Immature natural killer cell (primary cell): ENCODE measurements around the gene PSMD2. TPM values are rescaled to one million over a fixed set of nuclear protein-coding genes. Genes with fewer than 3 reads are reported as not detected.

Experiments
- DNase-seq, 3 donors: peaks; one replicate each; pipeline ENCODE4 v3.0.0; 2022; ENCODE audit warnings: mixed read lengths in 1 of 3
- H3K27ac Mint-ChIP-seq, 6 donors: one replicate each; pipeline ENCODE4 v1.8.0; 2020; ENCODE audit warnings: mixed read lengths in 6 of 6, mild to moderate bottlenecking in 5 of 6, inconsistent platforms in 4 of 6, moderate library complexity in 3 of 6
- H3K27me3 Mint-ChIP-seq, 3 donors: one replicate each; pipeline ENCODE4 v1.8.0; 2020 to 2021; ENCODE audit warnings: low read depth in 3 of 3, mild to moderate bottlenecking in 3 of 3, mixed read lengths in 3 of 3, moderate library complexity in 3 of 3, inconsistent platforms in 1 of 3
- H3K36me3 Mint-ChIP-seq, 3 donors: one replicate each; pipeline ENCODE4 v1.8.0; 2020; ENCODE audit warnings: mixed read lengths in 3 of 3, inconsistent platforms in 2 of 3, mild to moderate bottlenecking in 2 of 3
- H3K4me1 Mint-ChIP-seq, 2 donors: one replicate each; pipeline ENCODE4 v1.8.0; 2020; ENCODE audit warnings: inconsistent platforms in 2 of 2, mild to moderate bottlenecking in 2 of 2, mixed read lengths in 2 of 2, moderate library complexity in 1 of 2
- H3K4me3 Mint-ChIP-seq, 5 donors: one replicate each; pipeline ENCODE4 v1.8.0; 2020; ENCODE audit warnings: mild to moderate bottlenecking in 5 of 5, mixed read lengths in 5 of 5, inconsistent platforms in 3 of 5, moderate library complexity in 3 of 5
- H3K9me3 Mint-ChIP-seq, 6 donors: one replicate each; pipeline ENCODE4 v1.8.0; 2020; ENCODE audit warnings: mild to moderate bottlenecking in 6 of 6, mixed read lengths in 6 of 6, inconsistent platforms in 4 of 6, moderate library complexity in 3 of 6
- polyA plus RNA-seq, 3 donors: library from polyadenylated mRNA; unstranded; fragments of 300-500 nt; fragmentation: Illumina TruSeq; gene quantifications; one replicate each; pipeline ENCODE4 v1.2.3, GENCODE V29; 2021

Gene PSMD2
- polyA plus RNA-seq, 3 donors from 2014 or later, result 169 to 295 (median 250) TPM

DNA sequence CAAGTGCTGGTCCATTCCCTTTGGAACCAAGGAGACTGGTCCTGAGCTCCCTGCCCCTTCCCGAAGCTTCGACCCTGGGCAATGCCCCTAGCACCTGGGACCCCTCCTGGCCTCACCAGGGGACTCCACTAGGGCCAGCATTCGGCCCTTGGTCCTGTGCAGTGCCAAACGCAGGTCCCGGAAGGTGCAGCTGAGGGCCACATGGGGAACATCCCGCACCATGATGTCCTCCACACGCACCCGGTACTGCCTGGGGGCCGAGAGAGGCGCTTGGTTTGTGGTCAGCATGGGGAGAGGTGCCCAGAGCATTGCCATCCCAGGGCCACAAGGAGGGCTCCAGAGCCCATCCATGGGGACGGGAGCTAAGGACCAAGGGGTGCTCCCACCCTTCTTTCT lies 54.5 kb downstream of the PSMD2 start:
- Mint-ChIP-seq H3K36me3 (peaks cover 0 to 4% (median 0%) of the 10 kb centered on the region in 3 donors), H3K27ac (peak overlapping the region in 2 of 6 donors; percentile 40 to 62), H3K9me3 (no peaks in the 10 kb centered on the region), H3K27me3 (peaks cover 0 to 3% (median 1%) of the 10 kb centered on the region in 3 donors), H3K4me1 (peaks cover 0 to 6% of the 10 kb centered on the region in 2 donors), H3K4me3 (no peak overlapping the region)
- DNase-seq, result no peak

GRCh38 chr3:184354121-184354728 lies 55.2 kb downstream of the PSMD2 start:
- H3K27ac Mint-ChIP-seq, result peak overlapping the region in 4 of 6 donors; percentile 40 to 74 (median 63)
- no peaks in the 10 kb centered on the region for H3K9me3 Mint-ChIP-seq
- H3K4me3 Mint-ChIP-seq, result peak overlapping the region in 2 of 5 donors; percentile 23 to 33
- peak; percentile 50 to 55 (median 53) for DNase-seq
- H3K4me1 Mint-ChIP-seq, result peaks cover 0 to 6% of the 10 kb centered on the region in 2 donors
- peaks cover 0 to 3% (median 1%) of the 10 kb centered on the region in 3 donors for H3K27me3 Mint-ChIP-seq
- peaks cover 0 to 4% (median 0%) of the 10 kb centered on the region in 3 donors for H3K36me3 Mint-ChIP-seq

DNA sequence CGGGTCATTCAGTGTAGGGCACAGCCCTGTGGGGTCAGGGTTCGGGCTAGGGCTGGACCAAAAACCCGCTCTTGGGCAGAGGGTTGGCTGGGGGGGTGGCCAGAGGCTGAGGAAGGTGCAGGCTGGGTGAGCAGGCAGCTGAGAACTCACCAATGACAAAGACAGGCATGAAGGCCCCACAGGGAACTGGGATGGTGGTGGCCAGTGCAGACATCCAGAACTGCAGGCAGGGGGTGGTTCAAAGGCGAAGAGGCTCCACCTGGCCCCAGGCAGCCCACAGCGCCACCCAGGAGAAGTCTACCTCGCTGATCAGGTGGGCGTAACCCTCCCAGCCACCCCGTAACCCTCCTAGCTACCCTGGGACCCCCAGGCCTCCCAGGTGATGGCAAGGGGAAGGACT lies 55.7 kb downstream of the PSMD2 start:
- no peak for DNase-seq
- H3K4me3 Mint-ChIP-seq, result no peak overlapping the region
- peaks cover 0 to 4% (median 0%) of the 10 kb centered on the region in 3 donors for H3K36me3 Mint-ChIP-seq
- H3K4me1 Mint-ChIP-seq, result peaks cover 0 to 6% of the 10 kb centered on the region in 2 donors
- H3K9me3 Mint-ChIP-seq, result no peaks in the 10 kb centered on the region
- no peak overlapping the region for H3K27ac Mint-ChIP-seq
- H3K27me3 Mint-ChIP-seq, result peaks cover 0 to 3% (median 1%) of the 10 kb centered on the region in 3 donors

DNA sequence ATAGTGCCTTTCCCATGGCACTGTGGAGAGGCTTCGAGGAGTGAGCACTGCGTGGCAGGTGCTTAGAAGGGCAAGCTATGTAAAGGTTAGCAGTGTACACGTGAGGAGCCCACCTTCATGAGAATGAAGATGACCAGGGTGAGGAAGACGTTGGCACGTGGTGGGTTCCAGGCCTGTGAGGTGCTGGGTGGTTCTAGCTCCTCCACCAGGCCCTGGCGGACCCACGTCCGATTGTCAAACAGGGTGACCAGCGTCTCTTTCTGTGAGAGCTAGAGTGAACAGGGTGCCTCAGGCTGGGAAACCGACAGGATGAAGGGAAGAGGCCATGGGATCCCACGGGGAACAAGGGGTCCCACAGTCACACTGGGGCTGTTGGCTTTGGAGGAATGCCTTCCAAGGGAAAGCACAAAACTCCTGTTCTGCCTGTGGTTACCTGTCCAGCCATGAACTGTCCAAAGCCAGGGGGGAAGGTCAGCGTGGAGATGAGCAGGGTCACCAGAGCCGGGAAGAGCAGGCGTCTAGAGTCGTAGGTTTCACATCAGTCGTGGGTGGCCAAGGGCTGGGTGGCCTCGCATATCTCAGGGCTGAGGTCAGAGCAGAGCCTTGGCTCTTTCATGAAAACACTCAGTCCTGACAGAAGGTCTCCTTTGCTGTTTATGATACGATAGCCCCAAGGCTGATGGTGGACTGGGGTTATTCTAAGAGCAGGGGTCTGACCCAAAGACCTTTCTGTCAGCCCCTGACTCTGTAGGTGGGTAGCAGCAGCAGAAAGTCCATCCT lies 56.4 kb downstream of the PSMD2 start:
- H3K9me3 Mint-ChIP-seq, result no peaks in the 10 kb centered on the region
- H3K36me3 Mint-ChIP-seq, result peaks cover 0 to 4% (median 0%) of the 10 kb centered on the region in 3 donors
- peak overlapping the region in 2 of 6 donors; percentile 35 to 49 for H3K27ac Mint-ChIP-seq
- no peak for DNase-seq
- H3K27me3 Mint-ChIP-seq, result peaks cover 0 to 3% (median 1%) of the 10 kb centered on the region in 3 donors
- peaks cover 0 to 7% of the 10 kb centered on the region in 2 donors for H3K4me1 Mint-ChIP-seq
- no peak overlapping the region for H3K4me3 Mint-ChIP-seq

GRCh38 chr3:184357248-184358123 lies 58.4 kb downstream of the PSMD2 start:
- Mint-ChIP-seq H3K4me1 (peaks cover 0 to 14% of the 10 kb centered on the region in 2 donors), H3K36me3 (peaks cover 0 to 4% (median 0%) of the 10 kb centered on the region in 3 donors), H3K9me3 (no peaks in the 10 kb centered on the region), H3K4me3 (no peak overlapping the region), H3K27me3 (peaks cover 2 to 7% (median 4%) of the 10 kb centered on the region in 3 donors), H3K27ac (no peak overlapping the region)
- no peak for DNase-seq

- Mint-ChIP-seq H3K4me1 (peaks cover 3 to 16% of the 10 kb centered on the region in 2 donors), H3K9me3 (no peaks in the 10 kb centered on the region), H3K4me3 (no peak overlapping the region), H3K27me3 (peaks cover 6 to 11% (median 8%) of the 10 kb centered on the region in 3 donors), H3K36me3 (peaks cover 0 to 4% (median 0%) of the 10 kb centered on the region in 3 donors), H3K27ac (peak overlapping the region in 1 of 6 donors; percentile 53)
- DNase-seq, result no peak
Measured at GRCh38 chr3:184358124-184358767, 59.2 kb downstream of the PSMD2 start.

Other genes with a start within 250 kb of the PSMD2 start
- not detected for gene HTR3C, start 246.2 kb upstream of the PSMD2 start, polyA plus RNA-seq
- gene HTR3E, start 202.2 kb upstream of the PSMD2 start, polyA plus RNA-seq, result not detected
- gene EIF2B5, start 163.9 kb upstream of the PSMD2 start, polyA plus RNA-seq, result 10 to 100 TPM; 34.6 to 51.5 (median 50.2) TPM
- 10 to 100 TPM; 12.7 to 13.4 (median 13.2) TPM for gene DVL3, start 143.9 kb upstream of the PSMD2 start, polyA plus RNA-seq
- gene AP2M1, start 124.4 kb upstream of the PSMD2 start, polyA plus RNA-seq, result 100 to 1,000 TPM; 270 to 364 (median 329) TPM
- 10 to 100 TPM; 19.1 to 47.1 (median 28.9) TPM for gene ABCF3, start 113.0 kb upstream of the PSMD2 start, polyA plus RNA-seq
- gene VWA5B2, start 69.7 kb upstream of the PSMD2 start, polyA plus RNA-seq, result not detected
- gene ALG3, start 50.3 kb upstream of the PSMD2 start, polyA plus RNA-seq, result 10 to 100 TPM; 35.7 to 62.5 (median 46.8) TPM
- gene EEF1AKMT4, start 49.6 kb upstream of the PSMD2 start, polyA plus RNA-seq, result 1 to 10 TPM; 1.7 to 5.4 (median 3.3) TPM
- not detected for gene CAMK2N2, start 37.7 kb upstream of the PSMD2 start, polyA plus RNA-seq
- gene ECE2, start 23.2 kb upstream of the PSMD2 start, polyA plus RNA-seq, result not detected
- 10 to 100 TPM in 2 of 3 donors, 1 to 10 TPM in 1; 6.4 to 55.9 (median 13.4) TPM for gene EIF4G1, start 15.4 kb downstream of the PSMD2 start, polyA plus RNA-seq
- 1 to 10 TPM; 2.4 to 3.0 (median 2.8) TPM for gene FAM131A, start 38.4 kb downstream of the PSMD2 start, polyA plus RNA-seq
- gene CLCN2, start 62.4 kb downstream of the PSMD2 start, polyA plus RNA-seq, result under 1 TPM in 2 of 3 donors, not detected in 1; 0.57 to 0.76 TPM
- gene POLR2H, start 62.5 kb downstream of the PSMD2 start, polyA plus RNA-seq, result 10 to 100 TPM; 57.2 to 61.2 (median 59.5) TPM
- gene THPO, start 79.0 kb downstream of the PSMD2 start, polyA plus RNA-seq, result not detected
- gene CHRD, start 80.8 kb downstream of the PSMD2 start, polyA plus RNA-seq, result not detected